Upper lobe of right lung (tissue), 1 donor: Measurements from ENCODE around the gene ECE1. TPM values are rescaled to one million over a fixed set of nuclear protein-coding genes. Genes with fewer than 3 reads are reported as not detected.

ENCODE experiments used
- ATAC-seq: fragments of 200-7000 bp; cut with Tn5 transposase; one replicate; pipeline ENCODE4 v1.9.1; 2020; ENCODE audit warnings: mild to moderate bottlenecking, moderate library complexity
- DNase-seq: peaks from one replicate; pipeline ENCODE4 v3.0.0-alpha.2; 2020
- H3K27ac ChIP-seq: fragments of 200-600 bp; one replicate; pipeline ENCODE4 v1.8.0; 2022
- H3K27me3 ChIP-seq: fragments of 200-600 bp; one replicate; pipeline ENCODE4 v1.8.0; 2022; ENCODE audit warnings: mild to moderate bottlenecking
- H3K36me3 ChIP-seq: fragments of 200-600 bp; one replicate; pipeline ENCODE4 v1.8.0; 2022
- H3K4me1 ChIP-seq: fragments of 200-600 bp; one replicate; pipeline ENCODE4 v1.8.0; 2022
- H3K4me3 ChIP-seq: fragments of 200-600 bp; one replicate; pipeline ENCODE4 v1.8.0; 2022; ENCODE audit warnings: mild to moderate bottlenecking
- H3K9me3 ChIP-seq: fragments of 200-600 bp; one replicate; pipeline ENCODE4 v1.8.0; 2022
- intact Hi-C: fragments of 100-400 bp; cut with DNase I; formaldehyde crosslinking; loops from one replicate; pipeline ENCODE4 v1.11.0; 2022
- total RNA-seq: library from RNA; stranded (reverse); fragmentation: NEBNext Ultra II Directional; extraction: Animal tissue kit (Norgen Biotek cat#: 25700); gene quantifications from one replicate; pipeline ENCODE4 v1.2.1, GENCODE V29; 2021
- TF ChIP-seq, protein P1 (sequence below): fragments of 200-600 bp; IDR thresholded peaks from one replicate; pipeline ENCODE4 v1.8.0; 2022; ENCODE audit warnings: antibody characterized with exemption
- donor health status: DM: no; HTN: yes; CAD: no; lungs with severe emphysema.

The ECE1 gene
- total RNA-seq, 1 donor from 2014 or later = 108 TPM

DNA sequence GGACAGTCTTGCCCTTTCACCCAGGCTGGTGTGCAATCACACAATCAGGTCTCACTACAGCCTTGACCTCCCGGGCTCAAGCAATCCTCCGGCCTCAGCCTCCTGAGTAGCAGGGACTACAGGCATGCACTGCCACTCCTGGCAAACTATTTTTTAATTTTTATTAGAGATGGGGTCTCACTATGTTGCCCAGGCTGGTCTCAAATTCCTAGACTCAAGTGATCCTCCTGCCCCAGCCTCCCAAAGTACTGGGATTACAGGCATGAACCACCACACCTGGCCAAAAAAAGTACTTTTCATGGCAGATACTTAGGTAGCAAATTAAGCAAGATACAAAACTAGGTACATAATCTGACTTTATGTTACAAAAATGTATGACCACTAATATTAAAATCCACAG, 121.8 kb downstream of the ECE1 start:
- no peaks in the 10 kb centered on the region for H3K27me3 ChIP-seq
- peaks cover 15% of the 10 kb centered on the region for H3K36me3 ChIP-seq
- H3K9me3 ChIP-seq = no peaks in the 10 kb centered on the region
- no peak overlapping the region for H3K27ac ChIP-seq
- H3K4me1 ChIP-seq = peaks cover 10% of the 10 kb centered on the region
- H3K4me3 ChIP-seq = no peak overlapping the region
- no peak for DNase-seq
- TF ChIP-seq, protein P1, sequence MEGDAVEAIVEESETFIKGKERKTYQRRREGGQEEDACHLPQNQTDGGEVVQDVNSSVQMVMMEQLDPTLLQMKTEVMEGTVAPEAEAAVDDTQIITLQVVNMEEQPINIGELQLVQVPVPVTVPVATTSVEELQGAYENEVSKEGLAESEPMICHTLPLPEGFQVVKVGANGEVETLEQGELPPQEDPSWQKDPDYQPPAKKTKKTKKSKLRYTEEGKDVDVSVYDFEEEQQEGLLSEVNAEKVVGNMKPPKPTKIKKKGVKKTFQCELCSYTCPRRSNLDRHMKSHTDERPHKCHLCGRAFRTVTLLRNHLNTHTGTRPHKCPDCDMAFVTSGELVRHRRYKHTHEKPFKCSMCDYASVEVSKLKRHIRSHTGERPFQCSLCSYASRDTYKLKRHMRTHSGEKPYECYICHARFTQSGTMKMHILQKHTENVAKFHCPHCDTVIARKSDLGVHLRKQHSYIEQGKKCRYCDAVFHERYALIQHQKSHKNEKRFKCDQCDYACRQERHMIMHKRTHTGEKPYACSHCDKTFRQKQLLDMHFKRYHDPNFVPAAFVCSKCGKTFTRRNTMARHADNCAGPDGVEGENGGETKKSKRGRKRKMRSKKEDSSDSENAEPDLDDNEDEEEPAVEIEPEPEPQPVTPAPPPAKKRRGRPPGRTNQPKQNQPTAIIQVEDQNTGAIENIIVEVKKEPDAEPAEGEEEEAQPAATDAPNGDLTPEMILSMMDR = no peak
- ATAC-seq = no peak
- intact Hi-C loops = no loop called here

Other genes with a start within 250 kb of the ECE1 start
- gene EIF4G3, start 113.6 kb downstream of the ECE1 start, total RNA-seq = 44.5 TPM
- gene NBPF3, start 149.7 kb upstream of the ECE1 start, total RNA-seq = 6.7 TPM
- 164 TPM for gene ALPL, start 219.0 kb upstream of the ECE1 start, total RNA-seq